ENCODE measurements around the gene KCNJ3. TPM values are rescaled to one million over a fixed set of nuclear protein-coding genes. Genes with fewer than 3 reads are reported as not detected.

KCNJ3 gene
- total RNA-seq (not detected), polyA plus RNA-seq (0.21 TPM)
- long read RNA-seq, donor 1, result 0 reads
- long read RNA-seq, donor 2, result 0 reads
- long read RNA-seq, donor 3, result 0 reads
- long read RNA-seq, donor 4, result 0 reads
- long read RNA-seq, donor 5, result 0 reads
- long read RNA-seq, donor 6, result 0 reads
- long read RNA-seq, donor 7, result 0 reads
- long read RNA-seq, donor 8, result 0 reads
- long read RNA-seq, donor 9, result 0 reads
- long read RNA-seq, donor 10, result 0 reads

- H3K9me3 ChIP-seq (ENCODE audit: control insufficient read depth in 2 of 2, insufficient read depth in 1 of 2, low read length in 1 of 2), result no peaks in the 10 kb centered on the region
- peaks cover 0 to 4% of the 10 kb centered on the region in 2 donors for H3K4me1 ChIP-seq (ENCODE audit: control insufficient read depth in 2 of 2, insufficient read depth in 2 of 2, low read length in 2 of 2)
- DNase-seq (ENCODE audit: low read depth in 6 of 9, low spot score in 9 of 9), result no peak
- H3K4me3 ChIP-seq (ENCODE audit: low read length in 2 of 2), result no peak within 1 kb of the TSS
- WGBS, result 4% methylated on average over 16 of the region's 16 CpGs
- no peaks in the 10 kb centered on the region for H3K36me3 ChIP-seq (ENCODE audit: control insufficient read depth in 2 of 2, insufficient read depth in 2 of 2, low read length in 1 of 2)
- no peak within 1 kb of the TSS for H3K27ac ChIP-seq (ENCODE audit: low read depth in 1 of 2, low read length in 1 of 2)
- H3K27me3 ChIP-seq (ENCODE audit: control insufficient read depth in 2 of 2, insufficient read depth in 1 of 2, low read length in 1 of 2), result peaks cover 19 to 45% of the 10 kb centered on the region in 2 donors
Measured at GRCh38 chr2:154698296-154698720, at the start of gene KCNJ3. TSS of gene KCNJ3 (plus strand) at chr2:154698695. CDS start at chr2:154698776, 81 bp downstream.

GRCh38 chr2:154655499-154655898 is 43.0 kb upstream of the KCNJ3 start:
- Histone ChIP-seq H3K9me3 (ENCODE audit: control insufficient read depth in 2 of 2, insufficient read depth in 1 of 2, low read length in 1 of 2) (no peaks in the 10 kb centered on the region), H3K4me3 (ENCODE audit: low read length in 2 of 2) (no peak overlapping the region), H3K36me3 (ENCODE audit: control insufficient read depth in 2 of 2, insufficient read depth in 2 of 2, low read length in 1 of 2) (no peaks in the 10 kb centered on the region), H3K27ac (ENCODE audit: low read depth in 1 of 2, low read length in 1 of 2) (no peak overlapping the region), H3K4me1 (ENCODE audit: control insufficient read depth in 2 of 2, insufficient read depth in 2 of 2, low read length in 2 of 2) (no peaks in the 10 kb centered on the region), H3K27me3 (ENCODE audit: control insufficient read depth in 2 of 2, insufficient read depth in 1 of 2, low read length in 1 of 2) (no peaks in the 10 kb centered on the region)
- no peak for DNase-seq (ENCODE audit: low read depth in 6 of 9, low spot score in 9 of 9)

DNA sequence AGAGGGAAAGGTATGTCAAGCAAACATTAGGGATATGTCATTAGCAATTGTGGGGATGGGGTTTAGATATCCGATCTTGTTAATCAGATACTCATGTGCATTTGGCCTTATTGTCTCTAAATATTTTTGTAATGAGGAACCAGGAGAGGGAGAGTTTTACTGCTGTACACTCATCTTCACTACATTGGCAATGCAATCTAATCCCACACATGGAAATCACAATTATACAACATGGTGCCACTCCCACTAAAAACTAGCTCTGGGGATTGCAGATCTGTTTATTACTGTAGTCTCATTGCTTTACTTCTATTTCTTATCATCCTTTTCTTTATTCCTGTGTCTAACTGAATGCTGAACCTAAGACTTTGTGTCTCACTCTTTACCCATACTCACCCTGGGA is 39.6 kb upstream of the KCNJ3 start:
- no peak overlapping the region for H3K4me3 ChIP-seq (ENCODE audit: low read length in 2 of 2)
- H3K27me3 ChIP-seq (ENCODE audit: control insufficient read depth in 2 of 2, insufficient read depth in 1 of 2, low read length in 1 of 2), result no peaks in the 10 kb centered on the region
- no peak for DNase-seq (ENCODE audit: low read depth in 6 of 9, low spot score in 9 of 9)
- H3K36me3 ChIP-seq (ENCODE audit: control insufficient read depth in 2 of 2, insufficient read depth in 2 of 2, low read length in 1 of 2), result no peaks in the 10 kb centered on the region
- 98% methylated on average over 1 of the region's 1 CpG for WGBS
- H3K27ac ChIP-seq (ENCODE audit: low read depth in 1 of 2, low read length in 1 of 2), result no peak overlapping the region
- H3K4me1 ChIP-seq (ENCODE audit: control insufficient read depth in 2 of 2, insufficient read depth in 2 of 2, low read length in 2 of 2), result no peaks in the 10 kb centered on the region
- no peaks in the 10 kb centered on the region for H3K9me3 ChIP-seq (ENCODE audit: control insufficient read depth in 2 of 2, insufficient read depth in 1 of 2, low read length in 1 of 2)

GRCh38 chr2:154664248-154664647 is 34.2 kb upstream of the KCNJ3 start:
- DNase-seq (ENCODE audit: low read depth in 6 of 9, low spot score in 9 of 9), result no peak
- no peaks in the 10 kb centered on the region for H3K4me1 ChIP-seq (ENCODE audit: control insufficient read depth in 2 of 2, insufficient read depth in 2 of 2, low read length in 2 of 2)
- H3K27me3 ChIP-seq (ENCODE audit: control insufficient read depth in 2 of 2, insufficient read depth in 1 of 2, low read length in 1 of 2), result no peaks in the 10 kb centered on the region
- H3K27ac ChIP-seq (ENCODE audit: low read depth in 1 of 2, low read length in 1 of 2), result no peak overlapping the region
- H3K9me3 ChIP-seq (ENCODE audit: control insufficient read depth in 2 of 2, insufficient read depth in 1 of 2, low read length in 1 of 2), result no peaks in the 10 kb centered on the region
- H3K36me3 ChIP-seq (ENCODE audit: control insufficient read depth in 2 of 2, insufficient read depth in 2 of 2, low read length in 1 of 2), result no peaks in the 10 kb centered on the region
- H3K4me3 ChIP-seq (ENCODE audit: low read length in 2 of 2), result no peak overlapping the region

DNA sequence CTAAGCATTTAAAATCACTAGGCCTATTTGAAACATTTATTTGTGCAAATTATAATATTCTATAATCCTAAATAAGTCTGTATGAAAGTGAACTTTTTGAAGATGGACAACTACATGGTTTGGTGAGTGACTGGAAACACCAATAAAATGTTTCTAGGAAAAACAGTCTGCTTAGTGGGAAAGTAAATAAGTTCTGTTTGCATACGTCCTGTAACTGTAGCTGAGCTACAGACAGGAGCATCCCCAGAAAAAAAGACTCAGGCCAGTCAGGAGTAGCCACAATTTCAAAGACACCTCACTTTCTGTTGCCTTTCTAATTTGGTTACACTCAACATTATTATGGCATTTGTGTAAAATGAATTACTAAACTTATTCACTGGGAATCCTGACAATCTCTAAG is 28.4 kb upstream of the KCNJ3 start:
- Histone ChIP-seq H3K36me3 (ENCODE audit: control insufficient read depth in 2 of 2, insufficient read depth in 2 of 2, low read length in 1 of 2) (no peaks in the 10 kb centered on the region), H3K27me3 (ENCODE audit: control insufficient read depth in 2 of 2, insufficient read depth in 1 of 2, low read length in 1 of 2) (no peaks in the 10 kb centered on the region), H3K27ac (ENCODE audit: low read depth in 1 of 2, low read length in 1 of 2) (no peak overlapping the region), H3K4me1 (ENCODE audit: control insufficient read depth in 2 of 2, insufficient read depth in 2 of 2, low read length in 2 of 2) (no peaks in the 10 kb centered on the region), H3K4me3 (ENCODE audit: low read length in 2 of 2) (no peak overlapping the region), H3K9me3 (ENCODE audit: control insufficient read depth in 2 of 2, insufficient read depth in 1 of 2, low read length in 1 of 2) (no peaks in the 10 kb centered on the region)
- WGBS, result 88% methylated on average over 1 of the region's 1 CpG
- DNase-seq (ENCODE audit: low read depth in 6 of 9, low spot score in 9 of 9), result no peak

DNA sequence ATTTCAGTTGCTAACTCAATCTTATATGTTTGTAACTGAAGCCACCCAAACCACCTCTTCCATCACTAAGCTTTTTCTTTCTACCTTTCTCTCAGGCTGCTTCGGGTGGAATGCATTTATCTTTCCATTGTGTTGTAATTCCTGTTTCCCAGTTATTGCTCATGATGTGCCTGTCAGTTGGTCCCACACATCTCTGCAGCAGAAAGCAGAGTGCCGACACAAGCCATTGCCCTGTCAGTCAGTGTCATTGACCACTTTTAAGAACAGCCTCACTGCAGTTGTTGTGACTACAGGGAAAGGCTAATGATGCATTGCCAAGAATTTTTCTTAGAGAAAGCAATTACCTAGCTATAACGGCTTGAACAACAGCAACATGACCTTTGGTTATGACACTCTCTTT is 24.8 kb upstream of the KCNJ3 start:
- Histone ChIP-seq H3K27me3 (ENCODE audit: control insufficient read depth in 2 of 2, insufficient read depth in 1 of 2, low read length in 1 of 2) (no peaks in the 10 kb centered on the region), H3K36me3 (ENCODE audit: control insufficient read depth in 2 of 2, insufficient read depth in 2 of 2, low read length in 1 of 2) (no peaks in the 10 kb centered on the region), H3K4me1 (ENCODE audit: control insufficient read depth in 2 of 2, insufficient read depth in 2 of 2, low read length in 2 of 2) (no peaks in the 10 kb centered on the region), H3K4me3 (ENCODE audit: low read length in 2 of 2) (no peak overlapping the region), H3K9me3 (ENCODE audit: control insufficient read depth in 2 of 2, insufficient read depth in 1 of 2, low read length in 1 of 2) (no peaks in the 10 kb centered on the region), H3K27ac (ENCODE audit: low read depth in 1 of 2, low read length in 1 of 2) (no peak overlapping the region)
- 90% methylated on average over 3 of the region's 3 CpGs for WGBS
- no peak for DNase-seq (ENCODE audit: low read depth in 6 of 9, low spot score in 9 of 9)

DNA sequence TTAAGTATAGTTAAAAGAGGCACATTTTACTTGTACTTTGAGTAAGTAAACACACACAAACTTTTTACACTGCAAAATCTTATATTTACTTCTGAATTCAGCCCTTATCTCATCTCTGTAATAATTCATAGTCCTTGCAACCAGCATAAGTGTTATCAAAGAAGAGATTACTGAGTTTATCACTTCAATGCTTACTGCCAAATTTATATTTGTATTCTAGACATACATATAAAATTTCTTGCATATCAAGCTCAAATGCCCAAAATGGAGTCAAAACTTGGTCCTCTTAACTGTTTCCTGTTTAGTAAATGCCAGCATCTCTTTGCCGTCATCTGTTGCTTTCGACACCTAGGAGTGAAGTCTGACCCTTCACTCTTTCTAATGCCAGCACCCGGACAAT is 21.1 kb upstream of the KCNJ3 start:
- H3K27me3 ChIP-seq (ENCODE audit: control insufficient read depth in 2 of 2, insufficient read depth in 1 of 2, low read length in 1 of 2), result no peaks in the 10 kb centered on the region
- no peaks in the 10 kb centered on the region for H3K4me1 ChIP-seq (ENCODE audit: control insufficient read depth in 2 of 2, insufficient read depth in 2 of 2, low read length in 2 of 2)
- DNase-seq (ENCODE audit: low read depth in 6 of 9, low spot score in 9 of 9), result no peak
- WGBS, result 95% methylated on average over 3 of the region's 3 CpGs
- H3K27ac ChIP-seq (ENCODE audit: low read depth in 1 of 2, low read length in 1 of 2), result no peak overlapping the region
- H3K9me3 ChIP-seq (ENCODE audit: control insufficient read depth in 2 of 2, insufficient read depth in 1 of 2, low read length in 1 of 2), result no peaks in the 10 kb centered on the region
- H3K4me3 ChIP-seq (ENCODE audit: low read length in 2 of 2), result no peak overlapping the region
- no peaks in the 10 kb centered on the region for H3K36me3 ChIP-seq (ENCODE audit: control insufficient read depth in 2 of 2, insufficient read depth in 2 of 2, low read length in 1 of 2)

DNA sequence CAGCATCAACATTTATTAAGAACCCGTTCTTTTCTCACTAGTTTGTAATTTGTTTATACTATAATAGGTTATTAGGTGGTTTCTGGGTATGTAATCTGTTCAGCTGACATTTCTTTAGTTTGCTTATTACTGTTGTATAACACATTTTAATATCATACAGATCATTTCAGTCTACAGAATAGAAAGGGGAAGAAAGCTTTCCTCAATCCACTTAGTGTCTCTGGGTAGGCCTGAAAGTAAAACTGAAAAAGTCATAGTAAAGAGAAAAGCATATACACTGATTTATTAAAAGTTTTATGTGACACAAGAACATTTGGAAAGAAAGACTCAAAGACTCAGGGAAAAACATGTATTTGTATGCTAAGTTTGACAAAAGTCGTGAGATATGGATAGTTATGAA is 16.8 kb upstream of the KCNJ3 start:
- DNase-seq (ENCODE audit: low read depth in 6 of 9, low spot score in 9 of 9), result no peak
- no peak overlapping the region for H3K4me3 ChIP-seq (ENCODE audit: low read length in 2 of 2)
- H3K36me3 ChIP-seq (ENCODE audit: control insufficient read depth in 2 of 2, insufficient read depth in 2 of 2, low read length in 1 of 2), result no peaks in the 10 kb centered on the region
- no peaks in the 10 kb centered on the region for H3K4me1 ChIP-seq (ENCODE audit: control insufficient read depth in 2 of 2, insufficient read depth in 2 of 2, low read length in 2 of 2)
- no peaks in the 10 kb centered on the region for H3K27me3 ChIP-seq (ENCODE audit: control insufficient read depth in 2 of 2, insufficient read depth in 1 of 2, low read length in 1 of 2)
- WGBS, result 91% methylated on average over 2 of the region's 2 CpGs
- H3K27ac ChIP-seq (ENCODE audit: low read depth in 1 of 2, low read length in 1 of 2), result no peak overlapping the region
- H3K9me3 ChIP-seq (ENCODE audit: control insufficient read depth in 2 of 2, insufficient read depth in 1 of 2, low read length in 1 of 2), result no peaks in the 10 kb centered on the region

GRCh38 chr2:154686162-154686561 is 12.3 kb upstream of the KCNJ3 start:
- Histone ChIP-seq H3K4me1 (ENCODE audit: control insufficient read depth in 2 of 2, insufficient read depth in 2 of 2, low read length in 2 of 2) (no peaks in the 10 kb centered on the region), H3K27ac (ENCODE audit: low read depth in 1 of 2, low read length in 1 of 2) (no peak overlapping the region), H3K36me3 (ENCODE audit: control insufficient read depth in 2 of 2, insufficient read depth in 2 of 2, low read length in 1 of 2) (no peaks in the 10 kb centered on the region), H3K4me3 (ENCODE audit: low read length in 2 of 2) (no peak overlapping the region), H3K9me3 (ENCODE audit: control insufficient read depth in 2 of 2, insufficient read depth in 1 of 2, low read length in 1 of 2) (no peaks in the 10 kb centered on the region), H3K27me3 (ENCODE audit: control insufficient read depth in 2 of 2, insufficient read depth in 1 of 2, low read length in 1 of 2) (no peaks in the 10 kb centered on the region)
- no peak for DNase-seq (ENCODE audit: low read depth in 6 of 9, low spot score in 9 of 9)
- WGBS, result 81% methylated on average over 3 of the region's 3 CpGs

DNA sequence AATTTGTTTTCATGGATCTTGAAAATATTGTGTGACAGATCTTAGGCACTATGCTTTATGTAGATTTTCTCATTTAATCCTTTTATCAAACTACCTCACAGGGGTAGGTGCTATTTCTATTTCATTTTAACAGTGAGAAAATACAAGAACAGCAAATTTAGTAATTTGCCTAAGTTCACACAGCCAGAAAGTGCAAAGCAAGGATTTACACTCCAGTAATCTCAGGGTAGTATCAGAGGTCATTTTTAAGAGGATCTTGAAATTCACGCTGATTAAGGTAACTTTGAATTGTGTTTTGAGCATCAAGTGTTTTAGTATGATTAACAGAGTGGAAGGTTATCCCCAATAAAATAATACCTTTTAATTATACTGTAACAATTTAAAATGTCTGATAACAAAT is 10.1 kb upstream of the KCNJ3 start:
- WGBS, result 95% methylated on average over 1 of the region's 1 CpG

More for the DNA sequence above, 10.1 kb upstream of the KCNJ3 start:
- H3K27ac ChIP-seq (ENCODE audit: low read depth in 1 of 2, low read length in 1 of 2), result no peak overlapping the region
- H3K9me3 ChIP-seq (ENCODE audit: control insufficient read depth in 2 of 2, insufficient read depth in 1 of 2, low read length in 1 of 2), result no peaks in the 10 kb centered on the region
- H3K4me3 ChIP-seq (ENCODE audit: low read length in 2 of 2), result no peak overlapping the region
- no peaks in the 10 kb centered on the region for H3K36me3 ChIP-seq (ENCODE audit: control insufficient read depth in 2 of 2, insufficient read depth in 2 of 2, low read length in 1 of 2)
- no peaks in the 10 kb centered on the region for H3K4me1 ChIP-seq (ENCODE audit: control insufficient read depth in 2 of 2, insufficient read depth in 2 of 2, low read length in 2 of 2)
- DNase-seq (ENCODE audit: low read depth in 6 of 9, low spot score in 9 of 9), result no peak
- no peaks in the 10 kb centered on the region for H3K27me3 ChIP-seq (ENCODE audit: control insufficient read depth in 2 of 2, insufficient read depth in 1 of 2, low read length in 1 of 2)

All from thymus (tissue), 14 donors.